ENCODE results near the gene SERGEF.

Gene SERGEF

DNA sequence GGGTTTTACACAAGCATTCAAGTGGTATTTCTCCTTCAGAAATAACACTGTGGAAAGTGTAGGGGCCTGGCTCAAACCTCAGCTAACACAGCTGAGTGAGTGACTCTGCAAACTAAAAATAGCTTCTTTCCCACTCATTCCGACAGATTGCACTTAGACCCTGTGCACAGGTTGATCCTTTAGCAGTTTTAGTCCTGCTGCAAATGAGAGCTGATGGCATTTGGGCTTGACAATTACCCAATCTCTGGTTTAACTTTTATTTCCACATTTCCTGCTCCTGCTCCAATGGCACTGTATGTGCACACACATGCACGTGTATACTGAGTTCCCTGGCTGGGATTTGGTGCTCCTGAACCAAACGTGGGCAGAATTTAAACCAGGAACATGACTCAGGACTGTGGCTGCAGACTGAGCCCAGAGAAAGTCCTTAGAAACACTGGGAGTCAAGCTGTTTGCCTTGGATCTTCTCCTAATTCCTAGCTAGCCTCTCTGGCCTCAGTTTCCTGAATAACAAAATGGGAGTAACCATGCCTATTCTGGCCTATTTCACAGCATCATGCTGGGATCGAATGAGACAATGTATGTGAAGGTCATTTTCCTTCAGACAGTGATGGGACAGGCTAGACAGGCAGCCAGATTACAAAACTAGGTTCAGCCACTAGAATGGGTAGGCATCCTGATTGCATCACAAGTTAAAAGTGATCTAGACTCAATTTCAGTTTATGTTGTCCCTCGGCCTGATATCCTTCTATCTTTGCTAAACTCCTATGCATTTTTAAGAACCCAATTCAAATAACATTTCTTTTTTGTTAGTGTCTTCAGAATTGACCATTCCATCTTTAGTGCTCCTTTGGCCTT, 58.2 kb downstream of the SERGEF start:
- peak; percentile 20 for DNase-seq (ENCODE audit: low read depth)
- no peak overlapping the region for H3K4me3 ChIP-seq (ENCODE audit: low read length)
- TF ChIP-seq, protein P1, sequence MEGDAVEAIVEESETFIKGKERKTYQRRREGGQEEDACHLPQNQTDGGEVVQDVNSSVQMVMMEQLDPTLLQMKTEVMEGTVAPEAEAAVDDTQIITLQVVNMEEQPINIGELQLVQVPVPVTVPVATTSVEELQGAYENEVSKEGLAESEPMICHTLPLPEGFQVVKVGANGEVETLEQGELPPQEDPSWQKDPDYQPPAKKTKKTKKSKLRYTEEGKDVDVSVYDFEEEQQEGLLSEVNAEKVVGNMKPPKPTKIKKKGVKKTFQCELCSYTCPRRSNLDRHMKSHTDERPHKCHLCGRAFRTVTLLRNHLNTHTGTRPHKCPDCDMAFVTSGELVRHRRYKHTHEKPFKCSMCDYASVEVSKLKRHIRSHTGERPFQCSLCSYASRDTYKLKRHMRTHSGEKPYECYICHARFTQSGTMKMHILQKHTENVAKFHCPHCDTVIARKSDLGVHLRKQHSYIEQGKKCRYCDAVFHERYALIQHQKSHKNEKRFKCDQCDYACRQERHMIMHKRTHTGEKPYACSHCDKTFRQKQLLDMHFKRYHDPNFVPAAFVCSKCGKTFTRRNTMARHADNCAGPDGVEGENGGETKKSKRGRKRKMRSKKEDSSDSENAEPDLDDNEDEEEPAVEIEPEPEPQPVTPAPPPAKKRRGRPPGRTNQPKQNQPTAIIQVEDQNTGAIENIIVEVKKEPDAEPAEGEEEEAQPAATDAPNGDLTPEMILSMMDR (conservative IDR thresholded peaks at IDR 0.05; ENCODE audit: low read length) = no peak

DNA sequence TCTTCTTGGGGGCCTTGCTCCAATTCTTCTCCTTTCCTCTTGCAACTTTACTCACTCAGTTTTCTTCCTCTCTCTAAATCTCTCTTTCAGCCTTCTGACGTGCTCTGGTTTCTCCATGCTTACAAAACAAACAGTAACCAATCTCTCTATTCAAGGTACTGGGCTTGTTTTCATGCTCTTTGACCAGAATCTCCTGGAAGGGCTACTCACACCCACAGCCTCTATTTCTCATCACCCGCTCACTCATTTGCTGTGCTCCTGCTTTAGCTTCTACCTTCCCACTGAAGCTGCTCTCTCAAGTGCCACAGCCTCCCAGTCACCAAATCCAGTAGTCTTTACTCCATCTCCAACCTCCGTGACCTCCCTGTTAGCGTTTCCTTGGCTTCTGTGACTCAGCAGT, 60.4 kb downstream of the SERGEF start:
- H3K4me3 ChIP-seq (ENCODE audit: low read length) = no peak overlapping the region
- DNase-seq (ENCODE audit: low read depth) = no peak
- TF ChIP-seq, protein P1 (conservative IDR thresholded peaks at IDR 0.05; ENCODE audit: low read length) = no peak

DNA sequence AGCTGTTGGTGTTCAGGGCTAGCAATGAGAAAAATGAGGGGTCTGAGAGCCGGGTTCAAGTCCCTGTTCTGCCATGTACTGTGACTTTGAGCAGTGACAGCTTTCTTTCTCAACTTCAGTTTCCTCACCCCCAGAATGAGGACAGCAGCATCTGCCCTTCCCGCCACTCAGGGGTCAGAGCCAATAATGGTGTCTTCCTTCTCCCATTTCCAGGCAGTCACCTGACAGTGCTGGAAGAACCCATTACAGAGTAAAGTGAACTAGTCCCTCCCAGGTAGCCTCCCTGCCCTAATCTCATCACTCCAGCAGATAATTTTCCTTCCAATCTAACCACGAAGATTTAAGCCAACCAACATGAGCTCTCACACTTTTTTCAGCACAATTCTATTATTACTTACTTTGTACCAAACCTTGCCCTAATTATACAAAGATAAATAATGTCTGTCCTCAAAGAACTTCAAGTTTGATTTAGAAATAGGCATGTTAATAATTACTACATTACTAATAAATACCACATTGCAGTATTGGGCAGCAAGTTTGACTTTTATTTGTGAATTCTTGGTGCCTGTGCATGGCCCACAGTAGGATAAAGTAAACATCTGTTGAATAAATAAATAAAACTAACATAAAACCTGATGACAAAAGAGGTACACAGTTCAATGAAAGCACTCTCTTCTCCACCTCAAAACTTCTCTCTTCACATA, 61.0 kb downstream of the SERGEF start:
- DNase-seq (ENCODE audit: low read depth) = no peak
- TF ChIP-seq, protein P1 (conservative IDR thresholded peaks at IDR 0.05; ENCODE audit: low read length) = no peak
- no peak overlapping the region for H3K4me3 ChIP-seq (ENCODE audit: low read length)

DNA sequence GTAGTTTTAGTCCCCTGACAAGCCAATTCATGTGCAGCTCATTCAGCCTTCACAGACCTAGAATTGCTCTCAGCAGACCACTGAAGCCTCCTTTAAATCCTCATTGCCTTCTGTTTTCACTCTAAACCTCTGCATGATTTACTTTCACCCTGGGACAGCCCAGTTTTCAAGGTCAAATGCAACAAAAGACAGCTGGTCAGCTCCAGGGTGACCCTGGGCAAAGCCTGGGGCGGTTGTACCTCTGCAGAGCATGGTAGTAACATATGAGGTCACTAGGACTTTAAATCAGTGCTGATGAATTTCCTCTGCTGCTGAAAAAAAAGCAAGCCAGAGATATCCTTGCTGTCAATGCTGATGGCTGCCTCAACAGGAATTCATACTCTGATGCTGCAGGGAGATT, 62.2 kb downstream of the SERGEF start:
- TF ChIP-seq, protein P1 (conservative IDR thresholded peaks at IDR 0.05; ENCODE audit: low read length) = no peak
- no peak overlapping the region for H3K4me3 ChIP-seq (ENCODE audit: low read length)
- DNase-seq (ENCODE audit: low read depth) = no peak

DNA sequence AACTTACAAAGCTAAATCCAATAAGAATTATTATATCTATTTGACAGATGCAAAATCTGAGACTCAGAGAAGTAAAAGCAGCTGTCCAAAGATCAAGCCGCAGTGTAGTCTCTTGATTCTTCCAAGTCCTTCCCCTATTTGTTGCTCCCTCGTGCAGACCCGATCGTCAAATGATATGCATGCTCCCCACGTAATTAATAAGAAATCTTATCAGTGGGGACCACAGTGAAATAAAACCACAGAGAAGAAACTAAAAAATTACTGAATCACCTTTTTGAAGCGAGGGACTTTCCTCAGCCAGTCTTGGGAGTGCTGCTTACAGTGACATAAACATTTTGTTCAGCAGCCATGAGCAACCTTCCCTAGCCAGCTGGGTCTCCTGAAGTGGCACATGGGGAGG, 64.6 kb downstream of the SERGEF start:
- no peak for DNase-seq (ENCODE audit: low read depth)
- H3K4me3 ChIP-seq (ENCODE audit: low read length) = no peak overlapping the region
- TF ChIP-seq, protein P1 (conservative IDR thresholded peaks at IDR 0.05; ENCODE audit: low read length) = no peak

DNA sequence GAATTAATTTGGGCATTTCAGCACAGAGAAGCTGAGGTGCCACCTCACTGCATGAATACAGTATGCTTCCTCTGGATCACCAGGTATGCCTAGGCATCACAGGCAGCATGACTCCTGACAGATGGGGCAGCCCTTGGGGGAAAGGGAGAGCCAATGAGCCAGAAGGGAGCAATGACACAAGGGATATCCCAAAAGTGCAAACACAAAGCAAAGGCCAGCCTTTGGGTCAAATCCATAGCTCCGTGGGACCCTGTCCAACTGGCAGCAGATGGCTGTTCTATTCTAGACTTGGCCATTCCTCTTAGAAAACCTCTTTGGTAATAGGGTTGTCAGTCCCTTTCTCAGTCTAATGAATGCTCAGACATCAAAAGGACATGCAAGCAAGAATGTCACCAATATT, 73.3 kb downstream of the SERGEF start:
- TF ChIP-seq, protein P1 (conservative IDR thresholded peaks at IDR 0.05; ENCODE audit: low read length) = no peak
- H3K4me3 ChIP-seq (ENCODE audit: low read length) = no peak overlapping the region

DNA sequence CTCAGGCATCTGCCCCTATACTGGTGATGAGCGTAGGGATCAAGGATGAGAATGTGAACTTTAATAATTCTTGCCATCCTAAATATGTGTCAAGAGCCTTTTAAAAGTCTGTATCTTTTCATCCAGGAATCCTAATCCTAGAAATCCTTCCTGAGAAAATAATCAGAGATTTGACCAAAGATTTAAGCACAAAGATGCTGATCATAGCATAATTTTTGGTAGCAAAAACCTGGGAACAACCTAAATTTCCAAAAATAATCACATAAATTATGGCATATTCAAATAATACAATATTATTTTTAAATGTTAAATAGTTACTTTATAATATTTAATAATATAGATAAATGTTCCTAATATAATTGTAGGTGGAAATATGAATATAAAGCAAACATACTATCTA, 76.1 kb downstream of the SERGEF start:
- no peak overlapping the region for H3K4me3 ChIP-seq (ENCODE audit: low read length)
- DNase-seq (ENCODE audit: low read depth) = no peak
- TF ChIP-seq, protein P1 (conservative IDR thresholded peaks at IDR 0.05; ENCODE audit: low read length) = no peak

More for the DNA sequence above, 73.3 kb downstream of the SERGEF start:
- DNase-seq (ENCODE audit: low read depth) = no peak
